HepG2 (cell line): ENCODE data around the gene CRYAB. TPM values are rescaled to one million over a fixed set of nuclear protein-coding genes. Genes with fewer than 3 reads are reported as not detected.

Experiments
- ATAC-seq: fragments of 200-7000 bp; cut with Tn5 transposase; 3 replicates; pipeline ENCODE4 v1.9.1; 2020; ENCODE audit warnings: mild to moderate bottlenecking, moderate library complexity
- BruUV-seq: library from RNA; stranded (reverse); fragments of 400-500 nt; replicated peaks from 2 replicates; lab custom pipeline; 2021; lab: Mats Ljungman, UMichigan
- CTCF ChIA-PET: fragments of 300-600 bp; formaldehyde crosslinking; extraction: SDS; loops from one replicate; lab custom pipeline; 2021; ENCODE audit warnings: low total read pairs, inconsistent platforms, low intra/inter-chr PET ratio; lab: Yijun Ruan, JAX
- POLR2A ChIA-PET: fragments of 350-600 bp; sonication (Branson Sonifier 250); formaldehyde crosslinking; loops from one replicate; lab custom pipeline; 2020; ENCODE audit warnings: antibody characterized with exemption, inconsistent platforms; lab: Yijun Ruan, JAX
- DNase-seq: peaks from one replicate; pipeline ENCODE4 v3.0.0-alpha.2; 2015; ENCODE audit warnings: low spot score
- FAIRE-seq: peaks from 3 replicates; lab custom pipeline; 2011; peaks lifted over from hg19 to GRCh38; lab: Jason Lieb, UNC
- H2AFZ ChIP-seq: one replicate; pipeline ENCODE4 v1.6.1; 2011; ENCODE audit warnings: low read length, inconsistent platforms
- H3K27ac ChIP-seq: fragments of 300-600 bp; 3 replicates; pipeline ENCODE4 v1.8.0; 2011; ENCODE audit warnings: mixed run types, mild to moderate bottlenecking, mixed read lengths, low read length, inconsistent platforms; ENCODE audit not compliant: insufficient read depth; ENCODE audit errors: extremely low read length
- H3K27me3 ChIP-seq, 2 experiments: fragments of 200-600 bp in 1 of 2; 2 replicates in 1 of 2; 3 replicates in 1 of 2; pipeline versions ENCODE4 v1.6.0 to v1.8.0; 2011; ENCODE audit warnings: low read length in 2 of 2, mild to moderate bottlenecking in 2 of 2, moderate library complexity in 2 of 2, inconsistent platforms in 1 of 2; ENCODE audit not compliant: insufficient read depth in 2 of 2, control insufficient read depth in 1 of 2
- H3K36me3 ChIP-seq, 2 experiments: fragments of 200-600 bp in 1 of 2; replicated peaks in 1 of 2; 2 replicates in 1 of 2; 3 replicates in 1 of 2; pipeline versions ENCODE4 v1.5.1 to v1.8.0; 2011; ENCODE audit warnings: low read length in 2 of 2, inconsistent platforms in 1 of 2; ENCODE audit not compliant: insufficient read depth in 2 of 2, control insufficient read depth in 1 of 2
- H3K4me1 ChIP-seq: 2 replicates; pipeline ENCODE4 v1.5.1; 2012; ENCODE audit warnings: low read length, inconsistent platforms; ENCODE audit not compliant: insufficient read depth
- H3K4me2 ChIP-seq: 2 replicates; pipeline ENCODE4 v1.6.0; 2011; ENCODE audit warnings: low read depth, low read length, inconsistent platforms
- H3K4me3 ChIP-seq, 3 experiments: fragments of 200-600 bp in 1 of 3; sonication (generic), shearing (Covaris generic) in 1 of 3; replicated peaks in 1 of 3; 2 replicates each; pipeline ENCODE4 v1.5.1; 2011 to 2016; ENCODE audit warnings: low read length in 3 of 3, inconsistent platforms in 2 of 3, low read depth in 2 of 3, mild to moderate bottlenecking in 2 of 3, control low read depth in 1 of 3, mixed read lengths in 1 of 3; ENCODE audit not compliant: insufficient read depth in 1 of 3
- H3K79me2 ChIP-seq: one replicate; pipeline ENCODE4 v1.6.1; 2011; ENCODE audit warnings: low read length, inconsistent platforms; ENCODE audit not compliant: insufficient read depth
- H3K9ac ChIP-seq: 2 replicates; pipeline ENCODE4 v1.6.0; 2011; ENCODE audit warnings: mild to moderate bottlenecking, low read depth, low read length, inconsistent platforms; ENCODE audit not compliant: insufficient read depth
- H3K9me3 ChIP-seq: 2 replicates; pipeline ENCODE4 v1.5.1; 2012; ENCODE audit warnings: mild to moderate bottlenecking, low read length
- H4K20me1 ChIP-seq: 2 replicates; pipeline ENCODE4 v1.6.0; 2011; ENCODE audit warnings: inconsistent platforms, mild to moderate bottlenecking, low read length, moderate library complexity; ENCODE audit not compliant: insufficient read depth
- GABPB1 ChIP-seq: IDR thresholded peaks from 2 replicates; pipeline ENCODE4 v1.6.1; 2016; ENCODE audit warnings: mild to moderate bottlenecking, missing genetic modification reagents, moderate library complexity, missing compliant biosample characterization
- MLLT10 ChIP-seq: sonication (generic); formaldehyde crosslinking; IDR thresholded peaks from 2 replicates; pipeline ENCODE4 v1.4.0; 2020; ENCODE audit warnings: missing genetic modification reagents
- MLXIP ChIP-seq: sonication (generic); formaldehyde crosslinking; IDR thresholded peaks from 2 replicates; pipeline ENCODE4 v1.9.0; 2021; ENCODE audit warnings: missing genetic modification reagents, borderline replicate concordance
- NFYB ChIP-seq: sonication (generic); formaldehyde crosslinking; IDR thresholded peaks from 2 replicates; pipeline ENCODE4 v1.4.0; 2020; ENCODE audit warnings: missing genetic modification reagents
- PITX1 ChIP-seq: sonication (generic); formaldehyde crosslinking; IDR thresholded peaks from 2 replicates; pipeline ENCODE4 v1.5.1; 2020; ENCODE audit warnings: mild to moderate bottlenecking, missing genetic modification reagents
- POGK ChIP-seq: sonication (generic); formaldehyde crosslinking; conservative IDR thresholded peaks from 2 replicates; pipeline ENCODE4 v1.8.0; 2022; ENCODE audit warnings: mild to moderate bottlenecking, moderate library complexity, missing genetic modification reagents
- RFX3 ChIP-seq: IDR thresholded peaks from 2 replicates; pipeline ENCODE4 v1.6.1; 2016; ENCODE audit warnings: missing biosample characterization, missing genetic modification reagents
- STAG1 ChIP-seq: sonication (generic); formaldehyde crosslinking; IDR thresholded peaks from 2 replicates; pipeline ENCODE4 v1.4.0; 2020; ENCODE audit warnings: missing genetic modification reagents
- ZBTB25 ChIP-seq: IDR thresholded peaks from 2 replicates; pipeline ENCODE4 v1.6.1; 2018; ENCODE audit warnings: missing genetic modification reagents
- ZFP1 ChIP-seq: IDR thresholded peaks from 2 replicates; pipeline ENCODE4 v1.6.1; 2016
- ZMYM4 ChIP-seq: sonication (generic); formaldehyde crosslinking; IDR thresholded peaks from 2 replicates; pipeline ENCODE4 v1.8.1; 2023; ENCODE audit warnings: mild to moderate bottlenecking, missing genetic modification reagents
- ZNF17 ChIP-seq: sonication (generic); formaldehyde crosslinking; IDR thresholded peaks from 2 replicates; pipeline ENCODE4 v1.5.0; 2020; ENCODE audit warnings: mild to moderate bottlenecking, missing genetic modification reagents
- ZNF225 ChIP-seq: sonication (generic); formaldehyde crosslinking; IDR thresholded peaks from 2 replicates; pipeline ENCODE4 v1.4.0; 2020; ENCODE audit warnings: mild to moderate bottlenecking, missing genetic modification reagents
- ZNF260 ChIP-seq: sonication (generic); formaldehyde crosslinking; IDR thresholded peaks from 2 replicates; pipeline ENCODE4 v1.4.0; 2020; ENCODE audit warnings: missing genetic modification reagents, low read depth, mild to moderate bottlenecking, borderline replicate concordance
- ZNF333 ChIP-seq: sonication (generic); formaldehyde crosslinking; IDR thresholded peaks from 2 replicates; pipeline ENCODE4 v1.4.0; 2020; ENCODE audit warnings: mild to moderate bottlenecking, missing genetic modification reagents, borderline replicate concordance
- ZNF446 ChIP-seq: sonication (generic); formaldehyde crosslinking; IDR thresholded peaks from 2 replicates; pipeline ENCODE4 v1.5.0; 2020; ENCODE audit warnings: mild to moderate bottlenecking, missing genetic modification reagents
- ZNF704 ChIP-seq: sonication (generic); formaldehyde crosslinking; IDR thresholded peaks from 2 replicates; pipeline ENCODE4 v1.8.1; 2023; ENCODE audit warnings: mild to moderate bottlenecking, inconsistent platforms, moderate library complexity, missing genetic modification reagents, borderline replicate concordance
- WGBS: methylation state at CpG from one replicate; pipeline ENCODE4 v1.1.6; 2017; ENCODE audit warnings: low lambda C conversion rate; 5-methylcytosine and 5-hydroxymethylcytosine counted together
- in situ Hi-C: cut with HindIII; loops from 2 replicates; pipeline ENCODE4 v1.10.0; 2017; ENCODE audit warnings: low pct_unique_long_range_greater_than_20kb; ENCODE audit not compliant: extremely low pct_ligation_motif_present
- intact Hi-C: fragments of 100-400 bp; cut with micrococcal nuclease; formaldehyde crosslinking; loops from one replicate; pipeline ENCODE4 v1.10.0; 2022; ENCODE audit not compliant: unreplicated experiment
- polyA plus RNA-seq, 8 experiments: library from polyadenylated mRNA; depleted of rRNA in 3 of 8; stranded (reverse) in 7 of 8; unstranded in 1 of 8; fragments of >200 nt; fragmentation: Illumina TruSeq in 4 of 8; extraction: Trizol in 4 of 8; gene quantifications; 2 replicates each; pipeline versions ENCODE4 v1.2.1 to v1.2.3, GENCODE V29; 2011 to 2016; ENCODE audit warnings: low read depth in 4 of 8, missing spikeins in 1 of 8, mixed read lengths in 1 of 8; ENCODE audit not compliant: insufficient read depth in 1 of 8
- total RNA-seq, 5 experiments: library from RNA; depleted of rRNA; stranded (reverse); fragments of >200 nt; fragmentation: Illumina TruSeq; extraction: Trizol; gene quantifications; 2 replicates each; pipeline ENCODE4 v1.2.3, GENCODE V29; 2016; ENCODE audit warnings: low read depth in 1 of 5

The CRYAB gene
- total and polyA plus RNA-seq, 2 of the 13 experiments (the other 11 are each of a cell fraction or from before 2014, with no cell fraction given), result 0.55 to 1.1 TPM

- no peak for TF ChIP-seq ZMYM4 (CRISPR knock-in tag)
- TF ChIP-seq, all 625 proteins: peak for 29
These were observed 25.8 kb upstream of the CRYAB start (continued) for GRCh38 chr11:111937461-111937769.

- Histone ChIP-seq H3K9me3 (no peaks in the 10 kb centered on the region), H3K36me3 (no peaks in the 10 kb centered on the region), H3K27ac (peak overlapping the region; percentile 90), H2AFZ (peak overlapping the region; percentile 57), H3K9ac (peak overlapping the region; percentile 68), H3K4me2 (peak overlapping the region; percentile 98), H3K27me3 (no peaks in the 10 kb centered on the region), H4K20me1 (no peaks in the 10 kb centered on the region; the same call in 1 of the 2 replicates), H3K79me2 (peaks cover 16% of the 10 kb centered on the region), H3K4me1 (peaks cover 71% of the 10 kb centered on the region), H3K4me3 (peak overlapping the region; percentile 72 to 85 (median 84))
- CTCF ChIA-PET, result no interaction called here
- intact Hi-C loops, result loop anchor here (10.0 kb wide), 1 partner anchor 89 kb away; the partner anchor contains the start of gene DLAT
- ATAC-seq (no peak), DNase-seq (peak; percentile 34), FAIRE-seq (peak; percentile 12)
- POLR2A ChIA-PET, result interaction anchor here (0.8 to 4.4 kb wide), 13 partner anchors 9 to 236 kb away, joined by 3 to 66 read pairs (median 6); partner anchors contain the start of genes ALG9, C11orf52, DLAT and SDHD
- TSS peak; percentile 65 for BruUV-seq
- WGBS, result 0% methylated on average over 3 of the region's 3 CpGs
- in situ Hi-C loops, result loop anchor here (5.0 kb wide), 1 partner anchor 51 kb away; no protein-coding TSS in a partner anchor
- TF ChIP-seq PITX1 (CRISPR knock-in tag) (no peak), POGK (CRISPR knock-in tag) (no peak), RFX3 (CRISPR knock-in tag) (no peak), ZNF225 (CRISPR knock-in tag) (no peak), ZNF260 (no peak), ZNF17 (no peak), ZNF446 (CRISPR knock-in tag) (no peak), MLXIP (CRISPR knock-in tag) (no peak), ZNF704 (no peak), MLLT10 (no peak), NFYB (CRISPR knock-in tag) (0 out of 2 replicates have a peak, but pooled peaks have one; percentile 10), ZBTB25 (CRISPR knock-in tag) (no peak), GABPB1 (CRISPR knock-in tag) (no peak), ZFP1 (CRISPR knock-in tag) (no peak), STAG1 (no peak), ZNF333 (no peak)
These were observed 24.5 kb upstream of the CRYAB start for GRCh38 chr11:111936040-111936540.
